GM18517 (cell line): ENCODE data around the gene CALU.

Experiments used
- ATAC-seq: cut with Tn5 transposase; IDR thresholded peaks from one replicate; pipeline ENCODE4 v1.9.1; 2021; ENCODE audit warnings: mild to moderate bottlenecking, moderate library complexity; ENCODE audit not compliant: unreplicated experiment

CALU gene

GRCh38 chr7:128745706-128746105, 6.5 kb downstream of the CALU start:
- ATAC-seq: no peak

GRCh38 chr7:128747327-128748079, 8.3 kb downstream of the CALU start:
- ATAC-seq: no peak

GRCh38 chr7:128752251-128752650, 13.1 kb downstream of the CALU start:
- ATAC-seq: no peak

- no peak for ATAC-seq
Measured at GRCh38 chr7:128755075-128755818, 16.1 kb downstream of the CALU start.

GRCh38 chr7:128755819-128756476, 16.8 kb downstream of the CALU start:
- no peak for ATAC-seq

- ATAC-seq: no peak
Measured at GRCh38 chr7:128757203-128757602, 18.0 kb downstream of the CALU start.

GRCh38 chr7:128758553-128758952, 19.4 kb downstream of the CALU start:
- ATAC-seq: no peak

- ATAC-seq: no peak
Measured at GRCh38 chr7:128759242-128759641, 20.1 kb downstream of the CALU start.

GRCh38 chr7:128763541-128763940, 24.4 kb downstream of the CALU start:
- no peak for ATAC-seq

GRCh38 chr7:128767475-128768110, 28.4 kb downstream of the CALU start:
- ATAC-seq: no peak

- no peak for ATAC-seq
Measured at GRCh38 chr7:128770233-128770632, 31.1 kb downstream of the CALU start.

- no peak for ATAC-seq
Measured at GRCh38 chr7:128773604-128774003, 34.4 kb downstream of the CALU start.

GRCh38 chr7:128774029-128774689, 35.0 kb downstream of the CALU start:
- ATAC-seq: no peak

GRCh38 chr7:128774921-128775320, 35.8 kb downstream of the CALU start:
- ATAC-seq: no peak

- no peak for ATAC-seq
Measured at GRCh38 chr7:128775744-128776474, 36.8 kb downstream of the CALU start, which contains the start of gene OPN1SW. OPN1SW (minus strand) TSS chr7:128775794; CDS start chr7:128775781, 13 bp downstream.

- ATAC-seq: no peak
Measured at GRCh38 chr7:128777156-128778123, 38.3 kb downstream of the CALU start.

- ATAC-seq: no peak
Measured at GRCh38 chr7:128778946-128779345, 39.8 kb downstream of the CALU start.

GRCh38 chr7:128781126-128781525, 42.0 kb downstream of the CALU start:
- no peak for ATAC-seq

GRCh38 chr7:128781851-128782250, 42.7 kb downstream of the CALU start:
- ATAC-seq: no peak
